ENCODE measurements around the gene PTPN7.

Gene PTPN7

DNA sequence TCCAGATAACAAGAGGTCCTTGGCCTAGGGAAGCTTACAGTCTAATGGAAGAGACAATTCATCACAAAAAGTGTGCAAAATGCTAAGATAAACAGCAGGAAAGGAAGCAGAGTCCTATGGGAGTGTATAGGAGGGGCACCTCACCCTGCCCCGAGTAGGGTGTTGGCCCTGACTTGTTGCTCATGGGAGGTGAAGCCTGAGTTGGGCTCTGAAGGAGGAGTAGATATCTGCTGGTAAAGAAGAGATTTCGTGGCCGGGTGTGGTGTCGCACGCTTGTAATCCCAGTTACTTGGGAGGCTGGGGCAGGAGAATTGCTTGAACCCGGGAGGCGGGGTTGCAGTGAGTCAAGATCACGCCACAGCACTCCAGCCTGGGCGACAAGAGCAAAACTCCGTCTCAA, 56.3 kb downstream of the PTPN7 start:
- no peak for DNase-seq

DNA sequence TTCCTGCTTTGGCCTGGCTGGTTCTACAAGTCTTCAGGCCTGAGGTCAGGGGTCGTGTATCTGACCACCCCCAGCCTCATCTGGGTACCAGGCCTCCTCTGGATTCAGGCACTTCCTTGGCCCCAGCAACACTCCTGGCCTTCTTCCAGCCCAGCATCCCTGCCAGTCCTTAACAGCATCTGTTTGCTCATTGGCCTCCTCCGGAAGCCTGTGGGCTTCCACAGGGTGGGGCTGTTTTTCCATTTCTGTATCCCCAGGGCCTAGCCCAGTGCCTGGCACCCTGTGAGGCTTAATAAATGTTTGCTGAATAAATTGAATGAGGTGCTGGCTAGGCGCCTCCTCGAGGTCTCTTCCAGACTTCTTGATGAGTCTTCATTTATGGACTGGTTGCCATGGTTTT, 59.2 kb downstream of the PTPN7 start:
- DNase-seq: no peak
